Nephron progenitor cell (in vitro differentiated cells): Measurements from ENCODE around the gene UTP18.

ENCODE experiments used
- DNase-seq: peaks from one replicate; pipeline ENCODE4 v3.0.0; 2021
- H3K27ac Mint-ChIP-seq: 2 replicates; pipeline ENCODE4 v1.8.0; 2021; ENCODE audit warnings: mild to moderate bottlenecking, moderate library complexity, mixed read lengths
- H3K27me3 Mint-ChIP-seq: 2 replicates; pipeline ENCODE4 v1.8.0; 2021; ENCODE audit warnings: mild to moderate bottlenecking, low read depth, mixed read lengths; ENCODE audit not compliant: poor library complexity
- H3K36me3 Mint-ChIP-seq: 2 replicates; pipeline ENCODE4 v1.8.0; 2021; ENCODE audit warnings: low read depth, mixed read lengths
- H3K4me1 Mint-ChIP-seq: 2 replicates; pipeline ENCODE4 v1.8.0; 2021; ENCODE audit warnings: mixed read lengths
- H3K4me3 Mint-ChIP-seq: 2 replicates; pipeline ENCODE4 v1.8.0; 2021; ENCODE audit warnings: mild to moderate bottlenecking, moderate library complexity, mixed read lengths
- H3K9me3 Mint-ChIP-seq: 2 replicates; pipeline ENCODE4 v1.8.0; 2021; ENCODE audit warnings: mild to moderate bottlenecking, moderate library complexity, mixed read lengths
- TF ChIP-seq, protein P1 (sequence below): fragments of 200-600 bp; sonication (generic); IDR thresholded peaks from 2 replicates; pipeline ENCODE4 v1.5.0; 2021; ENCODE audit warnings: antibody characterized with exemption

Gene UTP18

DNA sequence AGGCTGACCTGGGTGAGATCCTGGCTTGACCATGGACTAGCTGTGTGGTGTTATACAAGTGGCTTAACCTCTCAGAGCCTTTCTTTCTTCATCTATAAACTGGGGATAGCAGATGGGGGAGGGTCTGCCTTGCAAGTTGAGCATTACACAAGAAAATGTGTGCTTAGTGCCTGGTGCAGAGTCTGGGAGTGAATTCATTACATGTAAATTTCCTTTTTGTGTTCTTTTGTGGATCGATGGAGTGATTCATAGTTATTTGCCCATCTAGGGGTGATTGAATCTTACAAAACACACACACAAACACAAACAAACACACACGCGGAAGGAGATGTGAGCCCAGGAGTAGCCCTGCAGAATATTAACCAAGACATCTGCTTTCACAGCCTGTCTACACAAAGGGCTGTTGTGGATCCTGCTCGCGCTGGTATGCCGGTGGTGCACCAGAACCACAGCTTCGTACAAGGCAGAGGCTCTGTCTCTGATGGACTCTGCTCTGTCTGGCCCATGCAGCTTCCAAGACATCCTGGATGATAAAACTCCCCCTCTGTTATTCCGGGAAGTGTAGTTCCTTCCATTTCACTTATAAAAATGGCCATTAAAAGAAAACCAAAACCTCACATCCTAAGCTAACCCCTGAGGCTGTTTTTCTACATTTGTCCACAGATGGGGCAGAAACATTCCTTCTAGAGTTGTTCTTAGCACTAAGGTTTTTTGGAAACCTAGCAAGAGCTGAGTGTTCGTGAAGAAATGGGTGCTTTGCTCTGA, 86.1 kb downstream of the UTP18 start:
- TF ChIP-seq, protein P1, sequence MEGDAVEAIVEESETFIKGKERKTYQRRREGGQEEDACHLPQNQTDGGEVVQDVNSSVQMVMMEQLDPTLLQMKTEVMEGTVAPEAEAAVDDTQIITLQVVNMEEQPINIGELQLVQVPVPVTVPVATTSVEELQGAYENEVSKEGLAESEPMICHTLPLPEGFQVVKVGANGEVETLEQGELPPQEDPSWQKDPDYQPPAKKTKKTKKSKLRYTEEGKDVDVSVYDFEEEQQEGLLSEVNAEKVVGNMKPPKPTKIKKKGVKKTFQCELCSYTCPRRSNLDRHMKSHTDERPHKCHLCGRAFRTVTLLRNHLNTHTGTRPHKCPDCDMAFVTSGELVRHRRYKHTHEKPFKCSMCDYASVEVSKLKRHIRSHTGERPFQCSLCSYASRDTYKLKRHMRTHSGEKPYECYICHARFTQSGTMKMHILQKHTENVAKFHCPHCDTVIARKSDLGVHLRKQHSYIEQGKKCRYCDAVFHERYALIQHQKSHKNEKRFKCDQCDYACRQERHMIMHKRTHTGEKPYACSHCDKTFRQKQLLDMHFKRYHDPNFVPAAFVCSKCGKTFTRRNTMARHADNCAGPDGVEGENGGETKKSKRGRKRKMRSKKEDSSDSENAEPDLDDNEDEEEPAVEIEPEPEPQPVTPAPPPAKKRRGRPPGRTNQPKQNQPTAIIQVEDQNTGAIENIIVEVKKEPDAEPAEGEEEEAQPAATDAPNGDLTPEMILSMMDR = no peak
- H3K27me3 Mint-ChIP-seq = peaks cover 15% of the 10 kb centered on the region
- H3K9me3 Mint-ChIP-seq = no peaks in the 10 kb centered on the region
- H3K36me3 Mint-ChIP-seq = no peaks in the 10 kb centered on the region
- no peak for DNase-seq
- no peak overlapping the region for H3K4me3 Mint-ChIP-seq
- H3K4me1 Mint-ChIP-seq = peaks cover 3% of the 10 kb centered on the region
- no peak overlapping the region for H3K27ac Mint-ChIP-seq
